GM06990 (cell line): ENCODE data around the gene SIK2.
A peak's percentile ranks its signal among the peaks of the same experiment; 100 is the strongest.

Source experiments
- DNase-seq: peaks from one replicate; pipeline ENCODE4 v3.0.0-alpha.2; 2011; ENCODE audit not compliant: insufficient read length; ENCODE audit errors: extremely low read depth
- H3K27me3 ChIP-seq: replicated peaks from 2 replicates; pipeline ENCODE4 v1.6.0; 2011; ENCODE audit warnings: low read length; ENCODE audit not compliant: control insufficient read depth, insufficient read depth
- H3K36me3 ChIP-seq: 2 replicates; pipeline ENCODE4 v1.5.1; 2011; ENCODE audit warnings: low read length; ENCODE audit not compliant: control insufficient read depth, insufficient read depth
- H3K4me3 ChIP-seq: replicated peaks from 2 replicates; pipeline ENCODE4 v1.5.1; 2011; ENCODE audit warnings: low read depth, mild to moderate bottlenecking, control low read depth, low read length
- TF ChIP-seq, protein P1 (sequence below): IDR thresholded peaks from 2 replicates; pipeline ENCODE4 v1.5.1; 2011; ENCODE audit warnings: low read length, control low read depth, mild to moderate bottlenecking, inconsistent platforms; ENCODE audit not compliant: insufficient read depth, poor library complexity, severe bottlenecking

The SIK2 gene

DNA sequence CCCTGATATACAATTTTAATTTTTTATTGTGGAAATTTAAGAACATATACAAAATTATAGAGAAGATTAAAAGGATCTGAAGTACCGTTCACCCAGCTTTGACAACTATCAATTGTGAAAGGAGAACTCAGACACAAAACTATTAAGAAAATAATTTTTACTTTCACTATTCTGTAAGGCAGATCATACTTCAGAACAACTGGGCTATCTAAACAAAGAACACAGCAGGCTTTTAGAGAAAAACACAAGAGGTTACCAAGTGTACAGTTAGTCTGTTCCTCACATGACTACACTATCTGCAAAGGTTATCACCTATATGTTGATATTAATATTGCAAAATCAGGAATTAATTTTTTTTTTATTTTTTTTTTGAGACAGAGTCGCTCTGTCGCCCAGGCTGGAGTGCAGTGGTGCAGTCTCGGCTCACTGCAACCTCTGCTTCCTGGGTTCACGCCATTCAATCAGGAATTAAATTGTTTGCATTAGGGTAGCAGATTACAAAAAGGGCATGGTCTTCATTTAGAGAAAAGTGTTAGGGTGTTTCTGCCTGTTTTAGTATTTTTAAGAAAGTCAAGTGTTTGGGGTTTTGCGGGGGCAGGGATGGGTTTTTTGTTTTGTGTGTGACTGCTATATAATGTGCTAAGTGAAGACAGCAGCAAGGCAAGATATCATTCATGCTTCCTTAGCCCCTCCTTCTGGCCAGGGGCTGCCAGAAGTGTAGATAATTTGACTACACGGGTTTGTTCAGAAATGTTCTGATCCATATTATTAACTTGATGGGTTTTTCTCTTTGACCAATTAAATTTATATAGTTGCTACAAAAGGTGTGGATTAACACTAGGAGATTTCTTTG, 27.6 kb upstream of the SIK2 start:
- H3K4me3 ChIP-seq: no peak overlapping the region
- no peak for DNase-seq
- TF ChIP-seq, protein P1, sequence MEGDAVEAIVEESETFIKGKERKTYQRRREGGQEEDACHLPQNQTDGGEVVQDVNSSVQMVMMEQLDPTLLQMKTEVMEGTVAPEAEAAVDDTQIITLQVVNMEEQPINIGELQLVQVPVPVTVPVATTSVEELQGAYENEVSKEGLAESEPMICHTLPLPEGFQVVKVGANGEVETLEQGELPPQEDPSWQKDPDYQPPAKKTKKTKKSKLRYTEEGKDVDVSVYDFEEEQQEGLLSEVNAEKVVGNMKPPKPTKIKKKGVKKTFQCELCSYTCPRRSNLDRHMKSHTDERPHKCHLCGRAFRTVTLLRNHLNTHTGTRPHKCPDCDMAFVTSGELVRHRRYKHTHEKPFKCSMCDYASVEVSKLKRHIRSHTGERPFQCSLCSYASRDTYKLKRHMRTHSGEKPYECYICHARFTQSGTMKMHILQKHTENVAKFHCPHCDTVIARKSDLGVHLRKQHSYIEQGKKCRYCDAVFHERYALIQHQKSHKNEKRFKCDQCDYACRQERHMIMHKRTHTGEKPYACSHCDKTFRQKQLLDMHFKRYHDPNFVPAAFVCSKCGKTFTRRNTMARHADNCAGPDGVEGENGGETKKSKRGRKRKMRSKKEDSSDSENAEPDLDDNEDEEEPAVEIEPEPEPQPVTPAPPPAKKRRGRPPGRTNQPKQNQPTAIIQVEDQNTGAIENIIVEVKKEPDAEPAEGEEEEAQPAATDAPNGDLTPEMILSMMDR: peak; percentile 15

DNA sequence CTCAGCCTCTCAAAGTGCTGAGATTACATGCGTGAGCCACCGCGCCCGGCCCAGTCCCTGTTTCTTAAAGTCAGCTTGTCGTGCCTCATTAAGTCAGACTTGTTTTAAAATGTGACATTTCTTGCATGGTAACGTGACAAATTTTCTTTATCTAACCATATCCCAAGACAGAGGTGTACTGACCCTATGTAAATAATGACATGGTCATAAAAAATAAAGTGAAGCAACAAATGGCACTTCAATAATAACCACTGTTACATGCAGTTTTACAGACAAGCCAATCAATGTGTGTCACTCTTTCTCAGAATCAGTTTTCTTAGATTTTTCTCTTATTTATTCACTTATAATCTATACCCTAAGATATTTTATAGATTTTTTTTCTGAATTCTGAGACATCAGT, 26.5 kb upstream of the SIK2 start:
- no peak for DNase-seq
- TF ChIP-seq, protein P1: no peak
- Histone ChIP-seq H3K27me3 (no peaks in the 10 kb centered on the region), H3K36me3 (no peaks in the 10 kb centered on the region), H3K4me3 (no peak overlapping the region)

More for the DNA sequence above, 27.6 kb upstream of the SIK2 start:
- Histone ChIP-seq H3K36me3 (no peaks in the 10 kb centered on the region), H3K27me3 (no peaks in the 10 kb centered on the region)

DNA sequence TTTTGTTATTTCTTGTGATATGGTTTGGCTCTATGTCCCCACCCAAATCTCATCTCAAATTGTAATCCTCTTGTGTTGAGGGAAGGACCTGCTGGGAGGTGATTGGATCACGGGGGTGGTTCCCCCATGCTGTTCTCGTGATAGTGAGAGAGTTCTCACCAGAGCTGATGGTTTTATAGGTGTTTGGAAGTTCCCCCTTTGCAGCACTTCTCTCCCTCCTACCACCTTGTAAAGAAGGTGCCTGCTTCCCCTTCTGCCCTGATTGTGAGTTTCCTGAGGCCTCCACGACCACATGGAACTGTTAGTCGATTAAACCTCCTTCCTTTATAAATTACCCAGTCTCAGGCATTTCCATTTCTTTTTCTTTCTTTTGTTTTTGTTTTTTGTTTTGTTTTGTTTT, 24.4 kb upstream of the SIK2 start:
- Histone ChIP-seq H3K36me3 (no peaks in the 10 kb centered on the region), H3K27me3 (no peaks in the 10 kb centered on the region), H3K4me3 (no peak overlapping the region)
- DNase-seq: no peak
- TF ChIP-seq, protein P1: no peak

DNA sequence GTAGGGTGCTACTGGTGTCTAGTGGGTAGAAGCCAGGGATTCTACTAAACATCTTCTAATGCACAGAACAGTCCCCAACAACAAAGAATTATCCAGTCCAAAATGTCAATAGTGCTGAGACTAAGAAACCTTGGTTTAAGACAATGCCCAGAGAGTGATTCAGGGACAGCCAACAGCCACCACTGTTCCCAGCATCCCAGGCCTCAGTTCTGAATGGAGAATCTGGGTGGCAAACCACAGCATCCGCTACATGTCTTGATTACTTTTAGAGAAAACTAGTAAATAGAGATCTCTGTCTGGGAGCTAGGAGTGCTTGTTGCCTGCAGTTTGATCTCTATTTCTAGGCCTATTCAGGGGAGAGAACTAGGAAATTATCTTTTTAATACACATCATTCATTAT, 20.9 kb upstream of the SIK2 start:
- Histone ChIP-seq H3K27me3 (no peaks in the 10 kb centered on the region), H3K36me3 (no peaks in the 10 kb centered on the region), H3K4me3 (no peak overlapping the region)
- no peak for DNase-seq
- TF ChIP-seq, protein P1: no peak

DNA sequence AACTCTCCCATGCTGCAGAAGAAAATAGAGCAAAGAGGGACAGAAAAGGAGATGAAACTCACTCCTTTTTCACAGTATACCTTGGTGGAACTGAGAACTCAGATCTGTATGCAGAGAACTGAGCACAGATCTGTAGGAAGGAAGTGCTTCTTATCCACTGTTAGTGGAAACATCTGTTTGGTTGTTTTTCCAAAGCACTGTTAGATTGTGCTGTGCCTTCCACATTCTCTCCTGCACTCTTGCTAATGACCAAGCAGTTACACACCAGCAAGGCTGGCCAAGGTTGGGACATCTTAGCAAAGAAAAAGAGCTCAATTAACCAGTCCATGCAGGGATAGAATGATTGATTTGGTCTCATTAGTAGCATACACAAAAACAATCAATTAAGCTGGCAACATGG, 20.1 kb upstream of the SIK2 start:
- no peaks in the 10 kb centered on the region for H3K36me3 ChIP-seq
- H3K27me3 ChIP-seq: no peaks in the 10 kb centered on the region
- DNase-seq: no peak
- TF ChIP-seq, protein P1: no peak
- no peak overlapping the region for H3K4me3 ChIP-seq
